D721Med (cell line): Measurements from ENCODE around the gene TFR2.

Experiments used
- DNase-seq: peaks from one replicate; pipeline ENCODE4 v3.0.0; 2011; ENCODE audit warnings: low spot score; ENCODE audit not compliant: insufficient read length
- FAIRE-seq: peaks from 2 replicates; lab custom pipeline; 2011; peaks lifted over from hg19 to GRCh38; lab: Jason Lieb, UNC
- CTCF ChIP-seq: IDR thresholded peaks from 2 replicates; pipeline ENCODE4 v1.5.1; 2012; ENCODE audit warnings: mild to moderate bottlenecking, control low read depth; ENCODE audit not compliant: insufficient read depth; ENCODE audit errors: missing control alignments

The TFR2 gene

GRCh38 chr7:100677308-100678267 lies 36.2 kb upstream of the TFR2 start:
- DNase-seq (peak; percentile 13), FAIRE-seq (no peak)

GRCh38 chr7:100676501-100677306 lies 35.4 kb upstream of the TFR2 start:
- no peak for TF ChIP-seq CTCF

More at GRCh38 chr7:100677308-100678267, 36.2 kb upstream of the TFR2 start:
- no peak for TF ChIP-seq CTCF

GRCh38 chr7:100675581-100676350 lies 34.4 kb upstream of the TFR2 start:
- TF ChIP-seq CTCF, result no peak
- DNase-seq (peak; percentile 70), FAIRE-seq (no peak)

More at GRCh38 chr7:100676501-100677306, 35.4 kb upstream of the TFR2 start:
- FAIRE-seq, result no peak
- DNase-seq, result no peak

- no peak for FAIRE-seq
Measured at GRCh38 chr7:100675105-100675451, 33.7 kb upstream of the TFR2 start.

GRCh38 chr7:100674411-100675104 lies 33.2 kb upstream of the TFR2 start:
- no peak for DNase-seq
- FAIRE-seq, result no peak
- TF ChIP-seq CTCF, result no peak

More at GRCh38 chr7:100675105-100675451, 33.7 kb upstream of the TFR2 start:
- no peak for DNase-seq
- no peak for TF ChIP-seq CTCF

GRCh38 chr7:100673942-100674410 lies 32.6 kb upstream of the TFR2 start:
- DNase-seq (no peak), FAIRE-seq (no peak)
- TF ChIP-seq CTCF, result no peak
